GM04504 (cell line): Measurements from ENCODE around the gene NSUN2.
"Not testable (repeated sequence)": the region's sequence is repeated elsewhere in the genome, so short reads cannot be mapped to it uniquely, and the experiment has no call there.

Source experiments
- DNase-seq: peaks from one replicate; pipeline ENCODE4 v3.0.0-alpha.2; 2012; ENCODE audit warnings: low read depth

The NSUN2 gene

DNA sequence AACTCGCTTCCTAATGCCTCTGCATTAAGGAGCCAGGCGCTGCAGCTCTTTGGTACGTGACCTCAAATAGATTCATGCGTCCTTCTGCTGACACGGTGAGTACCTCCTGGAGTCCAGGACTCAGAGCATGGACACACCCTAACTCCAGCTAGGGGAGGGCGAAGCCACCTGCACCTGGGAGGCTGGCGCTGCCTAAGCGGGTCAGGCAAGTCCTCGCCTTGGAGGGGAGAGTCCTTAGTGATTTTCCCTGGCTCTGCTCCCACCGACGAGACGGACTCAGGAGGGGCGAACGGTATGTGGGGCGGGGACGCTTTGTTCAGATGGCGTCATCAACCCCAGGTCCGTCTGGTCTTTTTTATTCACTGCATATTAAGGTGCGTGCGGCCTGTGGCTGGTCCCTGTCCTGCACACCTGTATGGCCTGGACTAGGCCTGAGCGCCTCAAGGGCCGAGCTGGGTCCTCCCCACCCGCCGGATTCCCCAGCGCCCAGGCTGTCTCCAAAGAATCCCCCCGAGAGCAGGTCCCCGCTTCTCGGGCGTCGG lies 50.3 kb downstream of the NSUN2 start:
- DNase-seq = no peak

DNA sequence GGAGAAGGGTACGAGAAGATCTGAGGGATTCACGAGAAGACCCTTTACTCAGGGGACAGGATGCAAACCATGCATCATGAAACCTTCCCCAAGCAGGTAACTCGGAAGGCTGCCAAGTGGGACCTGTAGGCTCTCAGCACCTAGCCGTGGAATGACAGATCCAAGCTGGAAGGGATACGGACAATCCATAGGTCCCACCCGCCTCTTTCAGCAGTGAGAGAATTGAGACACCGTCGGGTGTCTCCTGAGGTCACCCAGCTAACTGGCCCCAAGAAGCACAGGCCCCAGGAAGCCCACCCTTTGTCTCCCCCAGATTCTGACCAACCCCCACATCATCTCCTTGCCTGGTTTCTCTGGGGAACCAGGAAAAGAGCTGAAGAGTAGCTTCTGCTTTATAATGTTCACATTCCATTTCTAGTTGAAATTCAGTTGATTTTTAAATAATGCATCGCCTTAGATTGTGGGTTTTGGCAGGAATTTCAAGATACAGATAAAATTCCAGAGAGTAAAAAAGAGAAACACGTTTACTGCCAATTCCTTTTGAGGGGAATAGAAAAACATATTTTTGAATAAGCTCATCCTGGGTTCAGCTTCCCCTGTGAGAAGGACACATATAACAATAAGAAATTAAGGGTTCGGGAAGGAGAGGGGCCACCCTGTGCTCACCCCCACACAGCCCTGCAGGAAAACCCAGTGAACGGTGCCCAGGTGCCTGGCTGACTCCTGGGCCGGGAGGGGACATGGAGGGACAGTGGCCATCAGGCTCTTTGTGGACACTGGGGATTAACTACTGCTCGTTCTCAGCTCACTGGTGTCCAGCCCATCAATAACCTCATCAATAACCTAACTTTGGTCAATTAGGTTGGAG lies 51.1 kb downstream of the NSUN2 start:
- DNase-seq = no peak

DNA sequence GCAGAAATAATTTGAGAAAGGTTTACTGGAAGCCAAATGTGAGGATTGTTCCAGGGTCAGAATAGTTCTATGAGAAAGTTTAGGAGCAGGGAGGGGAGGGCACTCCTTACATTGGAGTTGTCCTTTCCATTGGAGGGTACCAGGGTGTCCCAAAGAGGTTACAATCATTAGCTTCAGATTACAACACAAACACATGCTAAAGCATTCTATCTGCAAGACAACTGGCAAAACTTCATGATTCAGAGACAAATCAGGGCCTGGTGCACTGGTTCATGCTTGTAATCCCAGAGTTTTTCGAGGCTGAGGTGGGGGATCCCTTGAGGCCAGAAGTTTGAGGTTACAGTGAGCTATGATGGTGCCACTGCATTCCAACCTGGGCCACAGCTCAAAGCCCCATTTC lies 51.8 kb downstream of the NSUN2 start:
- no peak for DNase-seq

DNA sequence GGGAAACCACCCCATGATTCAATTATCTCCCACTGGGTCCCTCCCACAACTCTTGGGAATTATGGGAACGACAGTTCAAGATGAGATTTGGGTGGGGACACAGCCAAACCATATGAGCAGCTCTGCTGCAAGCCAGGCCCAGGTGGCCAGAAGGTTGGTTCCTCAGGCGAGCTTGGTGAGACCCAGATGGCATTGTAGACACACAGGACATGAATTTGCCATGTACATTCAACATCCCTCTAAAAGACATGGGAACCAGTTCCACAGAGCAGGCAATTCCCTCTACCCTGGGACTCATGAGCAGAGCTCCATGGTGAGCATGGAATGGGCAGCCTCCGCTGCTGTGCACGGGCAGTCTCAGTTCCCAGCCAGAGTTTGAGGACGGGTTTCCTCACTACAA lies 53.3 kb downstream of the NSUN2 start:
- DNase-seq = no peak

DNA sequence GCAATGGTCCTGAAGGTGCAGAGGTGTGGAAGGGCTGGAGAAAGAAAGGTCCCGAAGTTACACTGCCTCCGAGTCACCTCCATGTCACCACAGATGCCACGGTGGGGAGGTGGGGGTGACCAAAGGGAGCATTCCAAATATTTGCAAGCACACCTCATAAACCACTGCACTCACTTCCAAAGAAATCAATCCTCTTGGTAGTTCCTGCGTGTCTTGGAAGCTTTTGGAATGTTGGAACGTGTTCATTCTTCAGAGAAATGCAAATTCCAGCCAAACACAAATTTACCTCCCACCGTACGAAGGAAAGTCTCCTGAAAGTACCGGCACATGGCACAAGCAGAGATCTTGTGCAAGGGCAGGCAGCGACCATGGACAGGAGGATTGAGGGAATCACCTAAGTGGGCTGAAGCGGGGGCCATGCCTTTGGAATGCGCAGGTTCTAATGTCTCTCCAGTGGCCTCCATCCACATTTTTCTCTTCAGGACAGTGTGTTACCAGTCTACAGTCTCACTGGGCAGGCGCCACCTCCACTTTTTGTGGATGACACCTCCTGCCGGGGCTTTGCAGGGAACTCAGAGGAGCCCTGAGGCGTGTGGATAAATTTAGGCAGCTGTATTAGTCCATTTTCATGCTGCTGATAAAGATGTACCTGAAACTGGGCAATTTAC lies 54.0 kb downstream of the NSUN2 start:
- no peak for DNase-seq

DNA sequence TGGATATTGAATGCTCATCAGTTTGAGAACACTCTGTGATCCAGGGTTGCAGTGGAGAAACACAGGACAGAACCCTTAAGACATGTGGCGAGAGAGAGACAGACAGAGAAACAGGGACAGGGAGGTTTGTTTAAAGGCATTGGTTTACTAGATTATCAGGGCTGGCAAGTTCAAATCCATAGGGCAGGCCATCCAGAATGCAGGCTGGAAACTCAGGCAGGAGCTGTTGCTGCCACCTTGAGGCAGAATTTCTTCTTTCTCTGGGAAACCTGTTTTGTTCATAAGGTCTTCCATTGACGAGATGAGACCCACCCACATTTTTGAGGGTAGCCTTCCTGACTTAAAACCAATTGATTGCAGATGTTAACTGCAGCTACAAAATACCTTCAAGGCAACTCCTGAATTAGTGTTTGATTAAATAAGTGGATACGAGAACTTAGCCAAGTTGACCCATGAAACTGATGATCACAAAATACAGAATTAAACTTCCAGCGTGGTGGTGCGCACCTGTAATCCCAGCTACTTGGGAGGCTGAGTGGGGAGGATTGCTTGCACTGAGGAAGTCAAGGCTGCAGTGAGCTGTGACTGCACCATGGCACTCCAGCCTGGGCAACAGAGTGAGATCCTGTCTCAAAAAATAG lies 55.9 kb downstream of the NSUN2 start:
- DNase-seq = peak; percentile 17

DNA sequence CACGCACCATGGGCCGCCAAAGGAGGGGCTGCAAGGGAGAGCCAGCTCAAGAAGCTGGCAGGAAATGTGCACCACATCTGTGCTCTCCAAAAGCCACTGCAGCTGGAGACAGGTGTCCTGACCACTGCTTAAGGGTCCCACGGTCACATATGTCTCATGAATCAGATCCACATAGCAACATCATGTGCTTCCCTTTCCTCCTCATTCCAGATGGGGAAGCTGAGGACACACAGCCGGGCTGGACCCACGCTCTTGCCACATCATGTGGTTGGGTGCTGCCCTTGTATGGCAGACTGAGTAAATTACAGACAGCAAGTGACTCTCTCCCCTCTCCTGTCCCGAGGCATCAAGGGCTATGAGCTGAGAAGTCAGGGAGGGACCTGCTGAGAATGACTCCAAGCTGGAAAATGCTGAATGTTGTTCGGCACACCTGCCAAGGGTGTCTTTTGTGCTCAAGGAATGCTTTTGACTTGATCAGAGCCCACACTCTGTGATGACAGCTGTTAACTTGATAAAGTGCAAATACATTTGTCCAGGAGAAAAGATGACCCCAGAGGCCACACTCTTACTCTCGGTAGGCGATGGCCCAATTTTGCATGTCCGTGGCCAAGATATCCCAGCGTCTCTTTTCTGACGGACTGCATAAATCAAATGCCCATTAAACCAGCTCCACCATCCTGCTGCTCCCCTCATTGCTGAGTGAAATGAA lies 58.2 kb downstream of the NSUN2 start:
- no peak for DNase-seq

DNA sequence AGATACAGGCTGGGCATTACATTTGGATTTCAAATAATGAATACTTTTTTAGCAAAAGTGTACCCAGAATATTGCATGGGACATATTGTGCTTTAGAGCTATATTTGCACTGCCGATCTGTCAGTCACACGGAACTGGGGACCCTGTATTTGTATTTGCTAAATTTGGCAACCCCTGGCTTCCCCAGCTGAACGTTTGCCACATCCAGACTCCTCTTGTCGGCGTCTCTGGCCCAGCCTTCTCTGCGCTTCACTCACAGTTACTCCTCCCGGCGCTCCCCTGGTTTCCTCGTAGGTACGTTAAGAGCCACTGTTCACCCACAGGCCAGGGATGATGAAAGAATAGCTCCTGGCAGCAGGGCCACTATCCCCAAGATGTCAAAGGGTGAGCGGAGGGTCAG lies 58.7 kb downstream of the NSUN2 start:
- no peak for DNase-seq

DNA sequence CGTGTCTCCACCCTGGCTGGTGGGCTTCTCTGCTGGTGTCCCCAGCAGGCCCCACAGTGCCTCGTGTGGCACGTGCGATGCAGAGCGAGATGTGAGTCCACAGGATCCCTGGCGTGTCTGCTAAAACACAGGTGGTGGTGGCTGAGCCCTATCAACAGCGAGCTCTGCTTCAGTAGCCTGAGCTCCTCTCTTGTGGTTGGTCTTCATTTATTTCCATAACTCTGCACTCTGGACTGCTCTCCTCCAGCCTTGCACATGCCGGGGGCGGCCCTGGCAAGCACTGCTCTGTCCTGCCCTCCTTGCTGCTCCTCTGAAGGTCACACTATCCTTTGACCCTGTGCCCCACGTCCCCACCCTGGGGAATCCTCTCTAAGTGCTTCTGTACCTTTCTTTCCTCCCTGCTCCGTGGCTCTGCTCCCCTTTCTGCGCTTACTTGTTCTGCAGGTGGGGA lies 59.2 kb downstream of the NSUN2 start:
- DNase-seq = no peak

DNA sequence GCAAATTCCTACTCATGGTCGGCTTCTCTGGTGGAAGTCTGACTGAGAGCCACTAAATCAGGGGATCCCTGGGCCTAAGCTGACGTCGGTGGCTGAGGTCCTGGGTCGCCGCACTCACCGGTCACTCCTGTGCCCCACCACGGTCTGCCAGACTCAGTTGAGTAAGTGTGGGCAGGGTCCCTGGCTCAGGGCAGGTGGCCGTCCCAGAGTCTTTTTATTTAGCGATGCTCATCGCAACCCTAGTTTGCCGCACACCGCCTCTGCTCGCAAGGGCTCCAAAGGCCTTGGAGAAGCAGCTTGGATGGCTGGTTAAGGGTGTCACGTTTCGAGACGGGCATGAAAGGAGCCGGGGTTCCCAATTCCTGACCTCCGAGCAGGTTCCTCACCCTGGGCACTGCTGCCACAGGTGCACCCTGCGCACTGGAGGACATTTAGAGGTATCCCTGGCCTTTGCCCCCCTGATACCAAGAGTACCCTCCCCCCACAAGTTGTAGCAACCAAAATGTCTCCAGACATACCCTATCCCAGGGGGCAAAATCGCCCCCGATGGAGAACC lies 59.9 kb downstream of the NSUN2 start:
- no peak for DNase-seq

DNA sequence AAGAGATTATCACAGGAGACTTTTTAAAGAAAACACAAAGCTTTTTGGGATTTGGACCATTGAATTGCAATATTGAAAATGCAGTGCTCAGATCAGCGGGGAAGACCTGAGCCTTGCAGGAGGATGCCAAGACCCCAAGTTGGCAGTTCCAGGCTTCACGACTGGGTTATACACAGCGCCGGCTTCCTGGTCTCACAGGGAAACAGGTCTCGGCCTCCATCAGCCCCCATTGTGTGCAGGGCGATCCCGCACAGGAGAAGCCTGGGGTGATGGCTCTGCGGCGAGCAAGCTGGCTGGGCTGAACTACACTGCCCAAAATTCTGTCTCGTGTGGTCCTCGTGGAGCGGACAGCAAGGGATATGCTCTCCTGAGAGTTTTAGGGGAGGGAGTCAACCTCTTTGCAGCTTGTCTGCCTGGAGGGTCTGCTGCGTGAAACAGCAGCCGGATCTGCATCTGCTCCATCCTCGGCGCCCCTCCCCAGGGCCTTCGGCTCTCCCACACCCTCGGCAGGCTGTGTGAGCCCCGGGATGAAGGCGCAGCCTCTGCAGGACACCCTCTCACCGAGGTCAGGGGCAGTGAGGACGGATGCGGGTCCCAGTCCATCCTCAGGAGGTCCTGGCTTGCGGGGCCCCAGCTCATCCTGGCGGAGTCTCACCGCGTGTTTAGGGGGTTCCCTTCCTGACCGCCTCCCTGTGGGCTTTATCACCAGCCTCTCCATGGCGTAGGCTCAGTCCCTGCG lies 60.6 kb downstream of the NSUN2 start:
- no peak for DNase-seq

DNA sequence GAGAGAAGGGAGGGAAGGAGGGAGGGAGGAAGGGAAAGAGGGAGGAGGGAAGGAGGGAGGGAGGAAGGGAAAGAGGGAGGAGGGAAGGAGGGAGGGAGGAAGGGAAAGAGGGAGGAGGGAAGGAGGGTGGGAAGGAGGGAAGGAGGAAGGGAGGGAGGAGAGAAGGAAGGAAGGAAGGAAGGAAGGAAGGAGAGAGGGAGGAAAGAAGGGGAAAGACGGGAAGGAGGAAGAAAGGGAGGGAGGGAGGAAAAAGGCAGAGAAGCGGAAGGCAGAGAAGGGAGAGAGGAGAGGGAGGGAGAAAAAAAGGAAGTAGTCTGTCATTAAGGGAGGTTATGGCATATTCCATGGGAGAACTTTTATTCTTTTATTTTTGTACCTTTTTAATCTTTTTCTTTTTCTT lies 61.2 kb downstream of the NSUN2 start:
- DNase-seq = not testable (repeated sequence)

DNA sequence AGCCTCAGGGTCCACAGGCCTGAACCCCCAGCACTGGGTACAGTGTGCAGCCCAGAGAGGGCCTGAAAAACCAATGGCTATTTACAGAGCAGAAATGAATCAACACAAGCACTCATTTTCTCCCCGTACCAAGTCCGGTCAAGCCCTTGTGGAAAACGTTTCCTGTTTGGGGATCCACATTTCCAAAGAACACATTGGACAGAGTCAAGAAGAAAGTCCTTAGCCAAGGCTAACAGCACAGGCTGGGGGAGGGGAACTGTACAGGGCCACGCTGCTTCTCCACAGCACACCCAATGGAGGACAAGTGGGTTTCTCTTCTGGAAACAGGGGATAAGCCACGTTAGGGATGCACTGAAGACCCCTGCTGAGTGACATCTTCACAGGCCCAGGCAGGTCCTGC lies 62.3 kb downstream of the NSUN2 start:
- no peak for DNase-seq

DNA sequence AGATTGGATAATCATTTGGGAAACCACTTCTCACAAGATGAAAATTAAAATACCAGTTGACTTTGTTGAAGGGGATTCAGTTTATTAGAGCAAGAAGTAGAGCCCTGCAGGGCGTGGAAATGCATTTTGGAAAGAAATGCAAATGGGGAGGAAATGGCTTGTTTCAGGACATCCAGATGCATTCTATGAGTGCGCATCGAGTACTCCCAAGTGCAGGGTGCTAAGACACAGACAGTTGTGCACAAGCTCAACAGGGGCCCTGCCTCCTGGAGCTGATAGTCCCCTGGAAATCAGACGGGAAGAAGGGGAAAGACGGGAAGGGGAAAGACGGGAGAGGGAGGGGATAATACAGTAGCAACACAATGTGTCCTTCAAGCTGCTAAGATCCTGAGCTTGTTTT lies 64.0 kb downstream of the NSUN2 start:
- no peak for DNase-seq

DNA sequence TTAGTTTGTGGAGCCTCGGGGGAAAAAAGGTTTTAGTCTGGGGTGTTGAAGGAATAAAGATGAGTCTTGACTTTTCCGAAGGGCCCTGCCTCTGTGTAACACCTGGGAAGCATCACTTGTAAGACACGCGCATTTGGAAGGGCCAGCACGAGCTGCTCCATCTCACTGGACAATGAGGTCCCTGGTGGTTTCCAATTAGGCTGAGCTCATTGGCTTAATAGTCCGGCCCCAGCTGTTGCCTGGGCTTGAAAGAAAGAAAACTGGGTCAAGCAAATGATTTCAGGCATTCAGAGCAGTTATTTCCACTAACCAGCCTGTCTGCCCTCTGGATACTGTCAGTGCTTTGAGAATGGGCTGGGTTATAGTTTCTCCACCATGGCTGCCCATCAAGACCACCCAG lies 64.5 kb downstream of the NSUN2 start:
- DNase-seq = no peak

DNA sequence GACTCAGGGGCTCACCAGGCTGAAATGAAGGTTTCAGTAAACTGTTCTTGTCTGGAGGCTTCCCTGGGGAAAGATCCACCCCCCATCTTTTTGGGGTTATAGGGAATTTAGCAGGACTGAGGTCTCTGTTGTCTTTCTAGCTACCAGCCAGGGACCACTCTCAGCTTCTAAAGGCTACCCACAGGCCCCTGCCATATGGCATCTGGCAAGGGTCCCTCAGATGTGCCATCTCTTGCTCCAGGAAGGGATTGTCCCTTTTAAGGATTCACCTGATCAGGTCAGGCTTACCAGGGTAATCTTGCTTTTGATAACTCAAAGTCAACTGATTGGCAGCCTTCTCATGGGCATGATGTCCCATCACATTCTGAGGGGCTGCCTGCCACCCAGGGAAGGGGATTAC lies 65.0 kb downstream of the NSUN2 start:
- no peak for DNase-seq

DNA sequence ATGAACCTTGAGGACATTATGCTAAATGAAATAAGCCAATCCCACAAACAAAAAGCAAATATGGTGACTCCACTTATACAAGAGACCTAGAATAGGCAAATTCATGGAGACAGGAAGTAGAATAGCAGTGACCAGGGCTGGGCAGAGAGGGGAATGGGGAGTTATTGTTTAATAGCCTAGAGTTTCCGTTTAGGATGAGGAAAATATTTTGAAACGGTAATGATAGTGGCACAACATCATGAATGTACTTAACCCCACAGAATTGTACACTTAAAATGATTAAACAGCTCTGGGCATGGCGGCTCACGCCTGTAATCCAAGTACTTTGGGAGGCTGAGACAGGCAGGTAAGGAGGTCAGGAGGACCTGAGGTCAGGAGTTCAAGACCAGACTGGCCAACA lies 65.8 kb downstream of the NSUN2 start:
- DNase-seq = no peak

DNA sequence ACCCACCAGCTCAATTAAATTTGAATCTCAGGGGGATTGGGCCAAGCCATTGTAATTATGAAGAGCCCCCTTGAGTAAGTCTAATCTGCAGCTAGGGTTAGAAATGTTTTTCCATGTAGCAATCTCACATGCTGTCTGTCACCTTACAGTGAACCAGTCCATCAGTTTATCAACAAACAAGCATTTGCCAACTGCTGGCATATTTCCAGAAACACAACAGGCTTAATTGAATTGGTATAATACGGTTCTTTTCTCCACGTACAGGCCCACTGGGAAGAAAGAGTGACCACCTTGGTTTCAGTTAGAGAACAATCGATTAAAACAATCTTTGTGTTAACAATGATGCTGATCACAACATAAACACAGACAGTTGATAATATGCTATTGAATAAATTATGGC lies 67.4 kb downstream of the NSUN2 start:
- DNase-seq = no peak

DNA sequence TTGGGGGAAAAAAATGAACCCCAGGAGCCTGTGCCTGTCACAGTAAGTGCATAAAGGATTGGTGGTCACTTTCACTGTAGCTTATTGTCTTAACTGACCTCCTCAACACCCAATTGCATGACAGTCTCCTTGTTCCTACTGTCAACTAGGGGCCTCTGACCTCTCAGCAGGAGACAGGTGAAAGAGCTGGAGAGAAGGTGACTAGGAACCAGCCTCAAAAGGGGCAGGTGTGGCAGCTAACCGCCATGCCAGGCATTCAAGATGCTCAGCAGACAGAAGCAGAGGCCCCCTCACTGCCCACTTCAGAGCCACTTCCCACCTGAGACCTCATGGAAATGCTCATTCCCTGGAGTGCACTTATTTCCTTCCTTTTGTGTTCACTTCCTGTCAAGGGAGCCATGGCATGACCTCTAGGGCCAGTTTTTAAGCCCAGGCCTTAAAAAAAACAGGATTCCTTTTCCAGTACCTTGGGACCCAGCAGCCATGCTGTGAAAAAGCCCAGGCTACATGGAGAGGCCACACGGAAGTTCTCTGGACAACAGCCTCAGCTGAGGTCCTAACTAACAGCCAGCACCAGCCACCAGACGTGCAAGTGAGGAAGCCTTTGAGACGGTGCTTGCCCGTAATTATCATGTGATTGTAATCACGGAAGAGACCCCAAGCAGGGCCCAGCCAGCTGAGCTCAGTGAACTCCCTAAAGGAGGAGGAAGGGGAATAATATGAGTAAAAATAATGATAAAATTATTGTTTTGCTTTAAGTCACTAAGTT lies 74.9 kb downstream of the NSUN2 start:
- no peak for DNase-seq

DNA sequence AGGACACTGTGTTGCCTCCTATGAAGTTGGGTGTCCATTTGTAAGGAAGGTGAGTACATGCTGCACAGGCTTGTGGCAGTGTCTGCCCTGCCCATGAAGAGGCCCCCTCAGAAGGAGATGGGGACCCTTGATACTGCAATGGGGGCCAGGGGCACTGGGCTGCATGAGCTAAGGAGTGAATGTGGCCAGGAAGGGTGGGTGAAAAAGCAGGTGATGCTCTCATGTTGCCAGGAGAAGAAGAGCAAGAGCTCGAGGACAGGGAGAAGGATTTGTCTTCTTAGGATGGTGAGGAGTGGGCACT lies 76.1 kb downstream of the NSUN2 start:
- no peak for DNase-seq
